Measurements from ENCODE around the gene ACTL9. TPM values are rescaled to one million over a fixed set of nuclear protein-coding genes. Genes with fewer than 3 reads are reported as not detected.

The ACTL9 gene
- total RNA-seq, 2 experiments from 2014 or later = not detected

GRCh38 chr19:8731428-8732169 is 33.0 kb upstream of the ACTL9 start:
- Histone ChIP-seq H3K27me3 (ENCODE audit: control insufficient read depth in 1 of 2, insufficient read depth in 2 of 2, low read length in 2 of 2) (no peaks in the 10 kb centered on the region), H3K36me3 (ENCODE audit: insufficient read depth, low read length) (no peaks in the 10 kb centered on the region), H3K4me1 (ENCODE audit: insufficient read depth, low read length) (no peaks in the 10 kb centered on the region), H3K4me3 (ENCODE audit: low read length) (no peak overlapping the region), H3K9me3 (ENCODE audit: control insufficient read depth in 1 of 2, insufficient read depth in 1 of 2, low read length in 2 of 2) (no peaks in the 10 kb centered on the region), H3K27ac (ENCODE audit: low read depth in 1 of 2, low read length in 2 of 2) (no peak overlapping the region)
- CTCF ChIA-PET = no interaction called here
- H3K36me3 Mint-ChIP-seq (ENCODE audit: low read depth) = no peaks in the 10 kb centered on the region
- no peaks in the 10 kb centered on the region for H3K9me3 Mint-ChIP-seq
- TF ChIP-seq CTCF (IDR thresholded peaks at IDR 0.05) = no peak
- no peak overlapping the region for H3K4me3 Mint-ChIP-seq
- no peaks in the 10 kb centered on the region for H3K4me1 Mint-ChIP-seq (ENCODE audit: low read depth)
- ATAC-seq (ENCODE audit: poor library complexity) (no peak), DNase-seq (peak in 2 of 14 experiments; percentile 3 to 14)
- POLR2A ChIA-PET = no interaction called here
- intact Hi-C loops (cut with DNase I, micrococcal nuclease) = no loop called here
- peaks cover 1% of the 10 kb centered on the region for H3K27me3 Mint-ChIP-seq
- no peak overlapping the region for H3K27ac Mint-ChIP-seq

- Histone ChIP-seq H3K27ac (ENCODE audit: low read depth in 1 of 2, low read length in 2 of 2) (no peak overlapping the region), H3K36me3 (ENCODE audit: insufficient read depth, low read length) (no peaks in the 10 kb centered on the region), H3K27me3 (ENCODE audit: control insufficient read depth in 1 of 2, insufficient read depth in 2 of 2, low read length in 2 of 2) (peaks cover 0 to 6% of the 10 kb centered on the region in 2 experiments), H3K9me3 (ENCODE audit: control insufficient read depth in 1 of 2, insufficient read depth in 1 of 2, low read length in 2 of 2) (no peaks in the 10 kb centered on the region), H3K4me3 (ENCODE audit: low read length) (no peak overlapping the region), H3K4me1 (ENCODE audit: insufficient read depth, low read length) (no peaks in the 10 kb centered on the region)
- ChIA-PET CTCF (no interaction called here), POLR2A (no interaction called here)
- DNase-seq (no peak), ATAC-seq (ENCODE audit: poor library complexity) (no peak)
- Mint-ChIP-seq H3K36me3 (ENCODE audit: low read depth) (no peaks in the 10 kb centered on the region), H3K27ac (no peak overlapping the region), H3K27me3 (peaks cover 29% of the 10 kb centered on the region), H3K9me3 (no peaks in the 10 kb centered on the region), H3K4me3 (no peak overlapping the region), H3K4me1 (ENCODE audit: low read depth) (no peaks in the 10 kb centered on the region)
- no peak for TF ChIP-seq CTCF (IDR thresholded peaks at IDR 0.05)
- intact Hi-C loops (cut with DNase I, micrococcal nuclease) = no loop called here
Measured at GRCh38 chr19:8724276-8724675, 25.7 kb upstream of the ACTL9 start.

GRCh38 chr19:8722032-8722431 is 23.4 kb upstream of the ACTL9 start:
- H3K27ac ChIP-seq (ENCODE audit: low read depth in 1 of 2, low read length in 2 of 2) = no peak overlapping the region
- no peaks in the 10 kb centered on the region for H3K36me3 ChIP-seq (ENCODE audit: insufficient read depth, low read length)
- H3K27me3 Mint-ChIP-seq = peaks cover 29% of the 10 kb centered on the region
- H3K9me3 ChIP-seq (ENCODE audit: control insufficient read depth in 1 of 2, insufficient read depth in 1 of 2, low read length in 2 of 2) = no peaks in the 10 kb centered on the region
- DNase-seq = no peak
- H3K27me3 ChIP-seq (ENCODE audit: control insufficient read depth in 1 of 2, insufficient read depth in 2 of 2, low read length in 2 of 2) = peaks cover 0 to 6% of the 10 kb centered on the region in 2 experiments
- no peaks in the 10 kb centered on the region for H3K9me3 Mint-ChIP-seq
- no peaks in the 10 kb centered on the region for H3K36me3 Mint-ChIP-seq (ENCODE audit: low read depth)
- no peaks in the 10 kb centered on the region for H3K4me1 ChIP-seq (ENCODE audit: insufficient read depth, low read length)
- H3K4me3 ChIP-seq (ENCODE audit: low read length) = no peak overlapping the region
- H3K4me1 Mint-ChIP-seq (ENCODE audit: low read depth) = no peaks in the 10 kb centered on the region
- CTCF ChIA-PET = no interaction called here
- no peak for TF ChIP-seq CTCF (IDR thresholded peaks at IDR 0.05)
- intact Hi-C loops (cut with DNase I, micrococcal nuclease) = no loop called here
- no peak for ATAC-seq (ENCODE audit: poor library complexity)
- H3K27ac Mint-ChIP-seq = no peak overlapping the region
- no peak overlapping the region for H3K4me3 Mint-ChIP-seq
- POLR2A ChIA-PET = no interaction called here
